GM21723 (cell line): ENCODE results near the gene HBM.
"Not testable (repeated sequence)": the region's sequence is repeated elsewhere in the genome, so short reads cannot be mapped to it uniquely, and the experiment has no call there.

ENCODE experiments used
- ATAC-seq: cut with Tn5 transposase; IDR thresholded peaks from one replicate; pipeline ENCODE4 v1.9.1; 2021; ENCODE audit warnings: mild to moderate bottlenecking, moderate library complexity; ENCODE audit not compliant: unreplicated experiment

HBM gene

GRCh38 chr16:165539-166374 lies at the start of gene HBM:
HBM (plus strand) TSS chr16:165978; CDS start chr16:165998, 20 bp downstream.
- no peak for ATAC-seq

GRCh38 chr16:116015-116414 lies 49.8 kb upstream of the HBM start:
- no peak for ATAC-seq

- ATAC-seq, result no peak
Measured at GRCh38 chr16:117379-118365, 48.1 kb upstream of the HBM start.

- no peak for ATAC-seq
Measured at GRCh38 chr16:118857-119256, 46.9 kb upstream of the HBM start.

- ATAC-seq, result no peak
Measured at GRCh38 chr16:119295-119694, 46.5 kb upstream of the HBM start.

DNA sequence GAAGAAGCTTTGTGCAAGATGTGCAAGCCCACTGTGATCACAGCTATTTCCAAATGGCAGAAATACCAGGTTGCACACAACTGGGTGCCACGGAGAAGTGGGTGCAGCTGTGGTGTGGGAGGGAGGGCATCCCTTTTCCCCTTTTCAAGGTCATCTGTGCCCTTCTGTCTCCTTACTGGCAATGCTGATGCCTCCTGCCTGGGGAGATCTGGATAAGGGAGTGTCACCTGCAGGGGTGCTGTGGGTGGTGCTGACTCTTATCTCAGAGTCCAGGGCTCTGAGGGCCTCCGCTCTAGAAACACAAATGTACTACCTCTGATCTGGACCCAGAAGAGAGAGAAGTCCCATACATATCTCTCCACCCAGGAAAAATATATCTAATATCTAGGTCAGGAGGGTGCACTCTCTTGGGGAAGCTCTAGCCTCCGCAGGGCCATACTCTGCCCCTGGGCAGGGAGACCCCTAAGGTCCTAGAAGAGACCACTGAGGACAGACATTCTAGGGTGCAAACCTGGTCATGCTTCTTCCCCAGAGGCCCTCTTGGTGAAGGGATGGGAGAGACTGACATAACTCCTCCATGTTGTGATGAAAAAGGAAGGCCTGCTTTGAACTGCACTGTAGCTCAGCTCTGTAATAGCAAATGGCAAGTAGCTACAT lies 45.8 kb upstream of the HBM start:
- ATAC-seq, result no peak

DNA sequence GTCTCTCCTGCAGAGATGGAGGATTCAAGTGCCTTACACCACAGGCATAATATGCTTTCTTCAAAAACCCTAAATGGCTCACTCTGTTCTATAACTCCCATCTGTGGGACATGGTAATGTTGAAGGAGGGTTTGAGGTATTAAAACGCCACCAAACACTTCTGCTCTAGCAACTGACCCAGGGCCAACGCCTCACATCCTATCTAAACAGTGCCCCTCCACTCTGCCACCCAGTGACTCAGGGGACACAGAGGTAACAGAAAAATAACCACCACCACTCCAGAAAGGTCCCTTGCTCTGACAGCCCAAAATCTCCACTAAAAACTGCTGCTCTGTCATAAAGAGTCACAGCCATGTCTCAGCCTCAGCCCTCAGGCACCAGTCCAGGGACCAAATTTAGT lies 45.0 kb upstream of the HBM start:
- no peak for ATAC-seq

DNA sequence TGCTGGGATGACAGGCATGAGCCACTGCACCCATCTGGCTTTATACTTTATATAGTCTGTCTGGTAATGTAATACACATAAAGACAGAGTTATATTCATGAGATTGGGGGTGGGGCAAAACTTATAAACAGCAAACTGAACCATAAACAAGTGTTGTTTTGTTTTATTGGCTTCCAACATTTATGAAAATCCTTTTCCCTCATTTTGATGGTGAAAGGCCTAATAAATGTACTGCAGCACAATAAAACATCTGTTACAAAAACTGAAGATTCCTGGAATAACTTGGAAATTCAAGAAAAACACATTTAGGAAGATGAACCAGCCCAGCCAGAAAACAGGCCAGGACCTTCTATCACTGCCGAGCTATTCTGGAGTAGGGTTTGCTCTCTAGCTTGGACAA lies 43.4 kb upstream of the HBM start:
- ATAC-seq, result no peak

DNA sequence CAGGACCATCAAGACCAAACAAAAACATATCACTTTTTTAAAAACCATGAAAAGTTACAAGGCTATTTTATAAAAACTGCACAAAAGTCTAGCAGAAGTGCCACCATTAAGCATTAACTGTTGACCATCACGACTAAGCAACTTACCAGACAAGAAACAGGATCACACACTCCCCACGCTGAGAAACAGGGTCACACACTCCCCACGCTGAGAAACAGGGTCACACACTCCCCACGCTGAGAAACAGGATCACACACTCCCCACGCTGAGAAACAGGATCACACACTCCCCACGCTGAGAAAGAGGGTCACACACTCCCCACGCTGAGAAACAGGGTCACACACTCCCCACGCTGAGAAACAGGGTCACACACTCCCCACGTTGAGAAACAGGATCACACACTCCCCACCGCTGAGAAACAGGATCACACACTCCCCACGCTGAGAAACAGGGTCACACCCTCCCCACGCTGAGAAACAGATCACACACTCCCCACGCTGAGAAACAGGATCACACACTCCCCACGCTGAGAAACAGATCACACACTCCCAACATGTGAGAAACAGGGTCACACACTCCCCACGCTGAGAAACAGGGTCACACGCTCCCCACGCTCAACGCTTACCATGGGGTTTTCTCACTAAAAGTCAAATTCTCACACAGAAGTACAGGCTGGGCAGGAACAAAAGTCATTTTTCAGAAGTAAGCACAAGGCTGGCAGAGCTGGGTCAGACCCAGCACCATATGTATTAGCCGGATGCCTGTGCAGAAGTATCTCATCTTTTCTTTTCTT lies 42.0 kb upstream of the HBM start:
- ATAC-seq, result not testable (repeated sequence)

DNA sequence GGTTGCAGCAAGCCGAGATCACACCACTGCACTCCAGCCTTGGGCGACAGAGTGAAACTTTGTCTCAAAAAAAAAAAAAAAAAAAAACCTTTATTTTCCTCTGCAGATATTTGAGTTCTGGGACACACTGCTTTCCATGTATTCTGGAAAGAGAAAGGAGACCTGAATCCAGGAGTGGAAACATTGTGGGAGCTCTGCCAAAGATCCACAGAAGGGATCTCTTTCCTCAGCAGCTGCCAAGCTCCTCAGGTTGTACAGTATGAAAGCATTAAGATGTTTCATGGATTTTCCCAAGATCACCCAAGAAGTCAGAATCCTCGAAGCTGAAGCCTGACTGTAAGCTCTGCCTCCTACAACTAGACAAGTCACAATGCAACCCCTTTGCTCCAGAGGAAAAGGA lies 40.8 kb upstream of the HBM start:
- no peak for ATAC-seq

- ATAC-seq, result no peak
Measured at GRCh38 chr16:129075-129474, 36.7 kb upstream of the HBM start.

DNA sequence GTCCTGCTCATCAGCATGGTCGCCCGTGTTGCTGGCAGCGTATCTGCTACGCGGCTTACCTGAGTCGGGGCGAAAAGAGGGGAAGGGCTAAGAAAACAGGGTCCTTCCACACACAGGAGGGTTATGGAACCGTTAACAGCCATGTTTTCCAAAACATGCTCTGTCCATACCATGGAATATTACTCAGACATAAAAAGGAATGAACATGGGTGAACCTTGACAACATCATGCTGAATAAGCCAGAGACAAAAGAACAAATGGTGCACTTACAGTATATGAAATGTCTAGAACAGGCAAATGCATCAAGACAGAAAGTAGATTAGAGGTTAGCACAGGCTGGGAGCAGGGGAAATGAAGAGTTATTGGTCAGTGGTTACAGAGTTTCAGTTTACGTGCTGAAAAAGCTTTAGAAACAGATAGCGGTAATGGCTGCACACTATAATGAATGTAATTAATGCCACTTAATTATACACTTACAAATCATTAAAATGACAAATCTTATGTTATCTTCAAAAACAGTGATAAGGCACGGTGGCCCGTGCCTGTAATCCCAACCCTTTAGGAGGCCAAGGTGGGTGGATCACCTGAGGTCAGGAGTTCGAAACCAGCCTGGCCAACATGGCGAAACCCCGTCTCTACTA lies 35.1 kb upstream of the HBM start:
- ATAC-seq, result no peak

GRCh38 chr16:132120-132519 lies 33.7 kb upstream of the HBM start:
- ATAC-seq, result no peak

DNA sequence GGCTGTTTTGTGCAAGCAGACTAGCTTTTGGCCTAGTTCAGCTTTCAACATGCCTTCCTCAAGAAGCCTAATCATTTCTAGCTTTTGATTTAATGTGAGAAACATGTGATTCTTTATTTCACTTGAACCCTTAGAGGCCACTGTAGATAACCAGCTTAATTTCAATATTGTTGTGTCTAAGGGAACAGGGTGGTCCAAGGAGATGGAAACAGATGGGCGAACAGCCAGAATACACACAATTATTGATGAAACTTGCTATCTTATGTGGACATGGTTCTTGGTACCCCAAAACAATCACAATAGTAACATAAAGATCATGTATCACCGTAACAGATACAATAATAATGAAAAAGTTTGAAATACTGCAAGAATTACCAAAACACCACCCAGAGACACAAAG lies 32.1 kb upstream of the HBM start:
- no peak for ATAC-seq

DNA sequence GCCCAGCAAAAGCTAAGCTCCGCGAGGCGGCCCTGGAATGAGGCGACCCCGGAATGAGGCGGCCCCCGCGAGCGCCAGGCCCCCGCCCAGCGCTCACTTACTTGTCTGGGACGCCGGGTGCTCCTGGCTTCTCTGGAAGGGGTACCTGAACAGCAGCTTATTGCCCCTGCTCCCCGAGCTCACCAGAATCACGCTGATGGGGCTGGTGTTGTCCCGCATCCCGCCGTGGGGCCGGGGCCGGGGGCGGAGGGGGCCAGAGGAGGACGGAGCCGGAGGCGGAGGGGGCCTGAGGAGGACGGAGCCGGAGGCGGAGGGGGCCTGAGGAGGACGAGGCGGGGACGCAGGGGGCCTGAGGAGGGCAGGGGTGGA lies 27.7 kb upstream of the HBM start:
- no peak for ATAC-seq

GRCh38 chr16:140175-140857 lies 25.5 kb upstream of the HBM start:
- no peak for ATAC-seq

- no peak for ATAC-seq
Measured at GRCh38 chr16:142405-142967, 23.3 kb upstream of the HBM start.

DNA sequence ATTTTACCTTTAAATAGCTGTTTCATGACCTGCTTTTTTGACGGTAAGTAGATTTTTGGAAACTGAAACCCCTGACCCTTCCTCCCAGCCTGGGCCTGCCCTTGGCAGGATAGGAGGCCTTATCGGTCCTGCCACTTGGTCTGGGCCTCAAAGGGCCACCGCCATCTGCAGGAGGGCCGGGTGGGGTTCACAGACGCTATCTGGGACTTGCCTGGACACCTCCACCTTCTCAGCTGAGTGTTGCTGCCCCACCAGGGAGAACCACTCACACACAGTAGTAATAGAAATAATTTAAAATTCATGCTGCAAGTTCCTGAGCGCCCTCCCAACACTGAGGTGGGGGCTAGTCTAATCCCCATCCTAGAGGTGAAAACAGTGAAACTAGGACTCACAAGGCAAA lies 22.7 kb upstream of the HBM start:
- ATAC-seq, result no peak

DNA sequence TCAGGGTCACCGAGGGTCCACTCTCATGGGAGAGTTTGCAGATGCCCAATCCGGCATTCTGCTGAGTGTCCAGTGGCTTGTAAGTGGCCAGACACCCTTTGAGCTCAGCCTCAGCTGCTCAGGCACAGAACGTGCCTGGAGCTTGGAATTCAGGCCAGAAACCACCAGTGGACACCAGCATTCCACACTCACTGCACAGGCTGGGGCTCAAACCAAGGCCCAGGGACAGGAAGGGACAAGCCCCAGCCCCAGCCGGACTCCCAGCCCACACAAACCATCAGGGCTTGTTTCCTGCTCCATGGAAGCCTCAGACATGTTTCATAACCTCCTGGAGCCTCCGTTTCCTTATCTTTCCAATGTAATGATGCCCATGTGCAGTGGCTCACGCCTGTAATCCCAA lies 22.3 kb upstream of the HBM start:
- ATAC-seq, result no peak
